Neuronal stem cell (in vitro differentiated cells): Measurements from ENCODE around the gene DAO.
"Not testable (repeated sequence)": the region's sequence is repeated elsewhere in the genome, so short reads cannot be mapped to it uniquely, and the experiment has no call there.

Source experiments
- DNase-seq: peaks from one replicate; pipeline ENCODE4 v3.0.0-alpha.2; 2013; ENCODE audit warnings: low spot score
- H2AFZ ChIP-seq: one replicate; pipeline ENCODE4 v1.6.1; 2013; ENCODE audit warnings: mild to moderate bottlenecking, low read length, inconsistent platforms
- H2AK5ac ChIP-seq: 2 replicates; pipeline ENCODE4 v1.6.1; 2013; ENCODE audit warnings: low read depth, mild to moderate bottlenecking, inconsistent platforms, low read length, moderate library complexity, mixed read lengths
- H2BK120ac ChIP-seq: 2 replicates; pipeline ENCODE4 v1.6.1; 2013; ENCODE audit warnings: low read depth, mild to moderate bottlenecking, inconsistent platforms, low read length, moderate library complexity, mixed read lengths
- H2BK12ac ChIP-seq: one replicate; pipeline ENCODE4 v1.6.1; 2013; ENCODE audit warnings: low read length, inconsistent platforms
- H2BK15ac ChIP-seq: 2 replicates; pipeline ENCODE4 v1.6.1; 2013; ENCODE audit warnings: mild to moderate bottlenecking, low read length, inconsistent platforms, mixed read lengths
- H2BK5ac ChIP-seq: one replicate; pipeline ENCODE4 v1.6.1; 2013; ENCODE audit warnings: inconsistent platforms, mild to moderate bottlenecking, low read length, moderate library complexity
- H3K14ac ChIP-seq: one replicate; pipeline ENCODE4 v1.6.1; 2013; ENCODE audit warnings: low read length, inconsistent platforms
- H3K18ac ChIP-seq: 2 replicates; pipeline ENCODE4 v1.6.1; 2013; ENCODE audit warnings: low read length, inconsistent platforms
- H3K23ac ChIP-seq: 2 replicates; pipeline ENCODE4 v1.6.1; 2013; ENCODE audit warnings: low read depth, mild to moderate bottlenecking, mixed read lengths, low read length, inconsistent platforms; ENCODE audit not compliant: poor library complexity
- H3K27ac ChIP-seq: replicated peaks from 3 replicates; pipeline ENCODE4 v1.5.1; 2013; ENCODE audit warnings: low read length, inconsistent platforms
- H3K27me3 ChIP-seq, 3 experiments: 2 replicates each; pipeline ENCODE4 v1.6.1; 2013; ENCODE audit warnings: low read length in 3 of 3, mild to moderate bottlenecking in 2 of 3, inconsistent platforms in 1 of 3, low read depth in 1 of 3, mixed read lengths in 1 of 3, moderate library complexity in 1 of 3; ENCODE audit not compliant: control insufficient read depth in 3 of 3, insufficient read depth in 3 of 3
- H3K36me3 ChIP-seq, 2 donors: replicated peaks in 1 of 2; 2 replicates each; pipeline ENCODE4 v1.6.1; 2013; ENCODE audit warnings: low read length in 2 of 2; ENCODE audit not compliant: control insufficient read depth in 2 of 2, insufficient read depth in 2 of 2
- H3K4ac ChIP-seq: 2 replicates; pipeline ENCODE4 v1.6.1; 2013; ENCODE audit warnings: inconsistent platforms, mild to moderate bottlenecking, low read length, moderate library complexity
- H3K4me1 ChIP-seq, 2 donors: 1 replicate in 1 of 2; 2 replicates in 1 of 2; pipeline ENCODE4 v1.6.1; 2013; ENCODE audit warnings: low read length in 2 of 2, low read depth in 1 of 2; ENCODE audit not compliant: control insufficient read depth in 2 of 2, insufficient read depth in 1 of 2
- H3K4me2 ChIP-seq: one replicate; pipeline ENCODE4 v1.6.1; 2013; ENCODE audit warnings: mild to moderate bottlenecking, low read length, inconsistent platforms; ENCODE audit not compliant: insufficient read depth, poor library complexity, severe bottlenecking
- H3K4me3 ChIP-seq, 2 donors: 2 replicates each; pipeline ENCODE4 v1.5.1; 2013; ENCODE audit warnings: low read length in 2 of 2, mild to moderate bottlenecking in 2 of 2, inconsistent platforms in 1 of 2, moderate library complexity in 1 of 2
- H3K79me1 ChIP-seq: one replicate; pipeline ENCODE4 v1.6.1; 2013; ENCODE audit warnings: low read depth, mild to moderate bottlenecking, inconsistent platforms, low read length, moderate library complexity
- H3K9ac ChIP-seq: one replicate; pipeline ENCODE4 v1.6.1; 2013; ENCODE audit warnings: mild to moderate bottlenecking, low read depth, low read length, inconsistent platforms; ENCODE audit not compliant: poor library complexity
- H3K9me3 ChIP-seq, 2 donors: replicated peaks in 1 of 2; 2 replicates each; pipeline versions ENCODE3 to v1.6.1; 2013; ENCODE audit warnings: low read length in 2 of 2, mild to moderate bottlenecking in 2 of 2, inconsistent platforms in 1 of 2, low read depth in 1 of 2, mixed read lengths in 1 of 2, moderate library complexity in 1 of 2; ENCODE audit not compliant: control insufficient read depth in 2 of 2, insufficient read depth in 1 of 2
- H4K8ac ChIP-seq: one replicate; pipeline ENCODE4 v1.6.1; 2013; ENCODE audit warnings: low read depth, mild to moderate bottlenecking, inconsistent platforms, low read length, moderate library complexity
- H4K91ac ChIP-seq: one replicate; pipeline ENCODE4 v1.6.1; 2013; ENCODE audit warnings: low read length, low read depth, mild to moderate bottlenecking, inconsistent platforms; ENCODE audit not compliant: poor library complexity
- WGBS, 2 donors: extraction: QIAGEN DNeasy Blood & Tissue Kit; methylation state at CpG; one replicate each; pipeline ENCODE4 v1.1.7; 2013; ENCODE audit warnings: missing lambda C conversion rate in 2 of 2, mixed read lengths in 1 of 2; ENCODE audit not compliant: insufficient read length in 2 of 2, insufficient replicate concordance in 1 of 2; ENCODE audit errors: extremely low coverage in 2 of 2; 5-methylcytosine and 5-hydroxymethylcytosine counted together

Gene DAO

GRCh38 chr12:108840605-108841332 is 39.1 kb upstream of the DAO start:
- peaks cover 8 to 15% of the 10 kb centered on the region in 2 donors for H3K9me3 ChIP-seq
- H3K27me3 ChIP-seq = no peaks in the 10 kb centered on the region
- DNase-seq = no peak
- H3K27ac ChIP-seq = peak overlapping the region; percentile 23
- no peak overlapping the region for H3K18ac ChIP-seq
- H3K23ac ChIP-seq = no peak overlapping the region
- H3K4me2 ChIP-seq = no peak overlapping the region
- no peak overlapping the region for H2AFZ ChIP-seq
- no peak overlapping the region for H4K91ac ChIP-seq
- no peak overlapping the region for H2BK15ac ChIP-seq
- no peak overlapping the region for H2BK5ac ChIP-seq
- H3K79me1 ChIP-seq = peaks cover 2% of the 10 kb centered on the region
- no peak overlapping the region for H3K4me3 ChIP-seq
- WGBS, 2 donors = no CpG with 5 or more reads among the region's 20 CpGs
- H3K4me1 ChIP-seq = peaks cover 14 to 26% of the 10 kb centered on the region in 2 donors
- H3K4ac ChIP-seq = no peak overlapping the region
- no peak overlapping the region for H4K8ac ChIP-seq
- H3K36me3 ChIP-seq = peaks cover 8 to 46% of the 10 kb centered on the region in 2 donors
- H2BK12ac ChIP-seq = no peak overlapping the region
- no peak overlapping the region for H3K14ac ChIP-seq
- no peak overlapping the region for H3K9ac ChIP-seq
- no peak overlapping the region for H2BK120ac ChIP-seq
- no peak overlapping the region for H2AK5ac ChIP-seq

GRCh38 chr12:108841825-108842224 is 38.1 kb upstream of the DAO start:
- DNase-seq, H3K4ac ChIP-seq, H3K4me3 ChIP-seq, H2BK120ac ChIP-seq, H2BK12ac ChIP-seq, H2AK5ac ChIP-seq, H2AFZ ChIP-seq, H3K14ac ChIP-seq, H3K18ac ChIP-seq, H3K79me1 ChIP-seq, H3K4me2 ChIP-seq, H3K23ac ChIP-seq, H2BK5ac ChIP-seq, H3K27ac ChIP-seq, H3K27me3 ChIP-seq, H3K9ac ChIP-seq, H4K8ac ChIP-seq, H2BK15ac ChIP-seq, H4K91ac ChIP-seq: not testable (repeated sequence)
- WGBS, 2 donors = no CpG with 5 or more reads among the region's 4 CpGs
- Histone ChIP-seq H3K9me3 (peaks cover 12 to 21% of the 10 kb centered on the region in 2 donors), H3K4me1 (peaks cover 14 to 26% of the 10 kb centered on the region in 2 donors), H3K36me3 (peaks cover 12 to 48% of the 10 kb centered on the region in 2 donors)

- H3K27me3 ChIP-seq = no peaks in the 10 kb centered on the region
- no peak overlapping the region for H3K4ac ChIP-seq
- DNase-seq = no peak
- no peak overlapping the region for H3K27ac ChIP-seq
- H2BK15ac ChIP-seq = no peak overlapping the region
- WGBS, 2 donors = no CpG with 5 or more reads among the region's 6 CpGs
- no peak overlapping the region for H2BK120ac ChIP-seq
- peaks cover 2% of the 10 kb centered on the region for H3K79me1 ChIP-seq
- H3K4me3 ChIP-seq = no peak overlapping the region
- H3K4me2 ChIP-seq = no peak overlapping the region
- H3K9me3 ChIP-seq = peaks cover 12 to 21% of the 10 kb centered on the region in 2 donors
- H2BK5ac ChIP-seq = no peak overlapping the region
- H3K18ac ChIP-seq = no peak overlapping the region
- H3K36me3 ChIP-seq = peaks cover 15 to 54% of the 10 kb centered on the region in 2 donors
- H3K14ac ChIP-seq = no peak overlapping the region
- no peak overlapping the region for H4K91ac ChIP-seq
- H3K4me1 ChIP-seq = peaks cover 14 to 26% of the 10 kb centered on the region in 2 donors
- H3K9ac ChIP-seq = no peak overlapping the region
- H4K8ac ChIP-seq = no peak overlapping the region
- H2AFZ ChIP-seq = no peak overlapping the region
- H2AK5ac ChIP-seq = no peak overlapping the region
- H3K23ac ChIP-seq = no peak overlapping the region
- no peak overlapping the region for H2BK12ac ChIP-seq
Observed at GRCh38 chr12:108842361-108842760, 37.5 kb upstream of the DAO start.

- no CpG with 5 or more reads among the region's 6 CpGs for WGBS, 2 donors
- Histone ChIP-seq H3K36me3 (peaks cover 18 to 62% of the 10 kb centered on the region in 2 donors), H3K14ac (no peak overlapping the region), H2BK5ac (no peak overlapping the region), H3K27me3 (no peaks in the 10 kb centered on the region), H3K9me3 (peaks cover 12 to 21% of the 10 kb centered on the region in 2 donors), H3K9ac (no peak overlapping the region), H2BK15ac (no peak overlapping the region), H3K4me3 (no peak overlapping the region), H2AFZ (no peak overlapping the region), H2AK5ac (no peak overlapping the region), H3K4ac (no peak overlapping the region), H3K4me2 (no peak overlapping the region), H3K79me1 (peaks cover 2% of the 10 kb centered on the region), H4K8ac (no peak overlapping the region), H2BK12ac (no peak overlapping the region), H3K18ac (no peak overlapping the region), H3K23ac (no peak overlapping the region), H3K27ac (no peak overlapping the region), H4K91ac (no peak overlapping the region), H2BK120ac (no peak overlapping the region), H3K4me1 (peaks cover 13 to 23% of the 10 kb centered on the region in 2 donors)
- DNase-seq = no peak
Observed at GRCh38 chr12:108843187-108843586, 36.7 kb upstream of the DAO start.
